CD4-positive, alpha-beta T cell (primary cell): ENCODE results near the gene ANTXR1. TPM values are rescaled to one million over a fixed set of nuclear protein-coding genes. Genes with fewer than 3 reads are reported as not detected.

ENCODE experiments used
- ATAC-seq: fragments of 200-7000 bp; cut with Tn5 transposase; one replicate; pipeline ENCODE4 v1.10.0; 2022; ENCODE audit warnings: mild to moderate bottlenecking; ENCODE audit not compliant: poor library complexity
- CTCF ChIA-PET: fragments of 350-600 bp; sonication (Branson Sonifier 250); formaldehyde crosslinking; loops from one replicate; lab custom pipeline; 2021; ENCODE audit warnings: antibody characterized with exemption, inconsistent platforms; lab: Charles Lee
- POLR2A ChIA-PET: fragments of 350-600 bp; sonication (Branson Sonifier 250); formaldehyde crosslinking; loops from one replicate; lab custom pipeline; 2021; ENCODE audit warnings: antibody characterized with exemption, inconsistent platforms; lab: Charles Lee
- DNase-seq, 14 experiments: peaks; one replicate each; pipeline ENCODE4 v3.0.0-alpha.2; 2013 to 2020; ENCODE audit warnings: mixed read lengths in 2 of 14
- H3K27ac ChIP-seq, 2 donors: one replicate each; pipeline versions ENCODE4 v1.5.1 to v1.7.0; 2013; ENCODE audit warnings: low read length in 2 of 2, low read depth in 1 of 2, mild to moderate bottlenecking in 1 of 2
- H3K27me3 ChIP-seq, 2 experiments: 1 replicate in 1 of 2; 2 replicates in 1 of 2; pipeline versions ENCODE4 v1.6.1 to v1.7.0; 2013; ENCODE audit warnings: low read length in 2 of 2, control low read depth in 1 of 2, mild to moderate bottlenecking in 1 of 2, moderate library complexity in 1 of 2; ENCODE audit not compliant: insufficient read depth in 2 of 2, control insufficient read depth in 1 of 2
- H3K36me3 ChIP-seq: one replicate; pipeline ENCODE4 v1.6.1; 2013; ENCODE audit warnings: low read length, control low read depth; ENCODE audit not compliant: insufficient read depth
- H3K4me1 ChIP-seq: one replicate; pipeline ENCODE4 v1.6.1; 2013; ENCODE audit warnings: low read length, control low read depth; ENCODE audit not compliant: insufficient read depth
- H3K4me3 ChIP-seq: one replicate; pipeline ENCODE4 v1.5.1; 2013; ENCODE audit warnings: mild to moderate bottlenecking, low read length, moderate library complexity
- H3K9me3 ChIP-seq, 2 experiments: 1 replicate in 1 of 2; 2 replicates in 1 of 2; pipeline versions ENCODE4 v1.6.1 to v1.7.0; 2013; ENCODE audit warnings: low read length in 2 of 2, mild to moderate bottlenecking in 2 of 2, control low read depth in 1 of 2, moderate library complexity in 1 of 2; ENCODE audit not compliant: control insufficient read depth in 1 of 2, insufficient read depth in 1 of 2
- H3K27ac Mint-ChIP-seq: one replicate; pipeline ENCODE4 v1.8.0; 2020; ENCODE audit warnings: mixed read lengths
- H3K27me3 Mint-ChIP-seq: one replicate; pipeline ENCODE4 v1.8.0; 2021; ENCODE audit warnings: mixed read lengths
- H3K36me3 Mint-ChIP-seq: one replicate; pipeline ENCODE4 v1.8.0; 2021; ENCODE audit warnings: low read depth, mixed read lengths
- H3K4me1 Mint-ChIP-seq: one replicate; pipeline ENCODE4 v1.8.0; 2021; ENCODE audit warnings: low read depth, mixed read lengths
- H3K4me3 Mint-ChIP-seq: one replicate; pipeline ENCODE4 v1.8.0; 2020; ENCODE audit warnings: mild to moderate bottlenecking, mixed read lengths
- H3K9me3 Mint-ChIP-seq: one replicate; pipeline ENCODE4 v1.8.0; 2020; ENCODE audit warnings: mixed read lengths
- CTCF ChIP-seq: fragments of 200-600 bp; IDR thresholded peaks from one replicate; pipeline ENCODE4 v1.8.0; 2022; ENCODE audit warnings: antibody characterized with exemption, mild to moderate bottlenecking
- intact Hi-C, 2 experiments: fragments of 100-400 bp; cut with DNase I in 1 of 2; cut with micrococcal nuclease in 1 of 2; formaldehyde crosslinking; loops; one replicate each; pipeline versions ENCODE4 v1.15.1 to v1.9.0; 2023 to 2025; cut with DNase I, micrococcal nuclease
- total RNA-seq, 174 experiments: library from RNA in 2 of 174; stranded (reverse) in 2 of 174; gene quantifications; one replicate each; pipeline ENCODE4 v1.2.3 and lab custom pipeline; 2021 to 2026

Gene ANTXR1
- total RNA-seq, 2 experiments from 2014 or later, result not detected

GRCh38 chr2:69060938-69061501, 48.0 kb downstream of the ANTXR1 start:
- Histone ChIP-seq H3K4me1 (no peaks in the 10 kb centered on the region), H3K36me3 (no peaks in the 10 kb centered on the region), H3K4me3 (no peak overlapping the region), H3K9me3 (peaks cover 0 to 4% of the 10 kb centered on the region in 2 experiments), H3K27ac (no peak overlapping the region), H3K27me3 (peaks cover 12 to 29% of the 10 kb centered on the region in 2 experiments)
- Mint-ChIP-seq H3K27ac (no peak overlapping the region), H3K4me1 (no peaks in the 10 kb centered on the region), H3K36me3 (no peaks in the 10 kb centered on the region), H3K9me3 (peaks cover 6% of the 10 kb centered on the region), H3K4me3 (no peak overlapping the region), H3K27me3 (peaks cover 54% of the 10 kb centered on the region)
- no peak for TF ChIP-seq CTCF
- intact Hi-C loops, result no loop called here
- no peak for DNase-seq
- ATAC-seq, result no peak
- CTCF ChIA-PET, result no interaction called here
- POLR2A ChIA-PET, result no interaction called here

- Mint-ChIP-seq H3K27ac (no peak overlapping the region), H3K9me3 (peaks cover 6% of the 10 kb centered on the region), H3K4me1 (no peaks in the 10 kb centered on the region), H3K36me3 (no peaks in the 10 kb centered on the region), H3K27me3 (peaks cover 52% of the 10 kb centered on the region), H3K4me3 (no peak overlapping the region)
- intact Hi-C loops, result no loop called here
- no peak overlapping the region for H3K4me3 ChIP-seq
- H3K4me1 ChIP-seq, result no peaks in the 10 kb centered on the region
- H3K9me3 ChIP-seq, result peaks cover 0 to 4% of the 10 kb centered on the region in 2 experiments
- DNase-seq, result no peak
- H3K27ac ChIP-seq, result no peak overlapping the region
- peaks cover 12 to 29% of the 10 kb centered on the region in 2 experiments for H3K27me3 ChIP-seq
- ChIA-PET POLR2A (no interaction called here), CTCF (no interaction called here)
- no peak for ATAC-seq
- no peak for TF ChIP-seq CTCF
- no peaks in the 10 kb centered on the region for H3K36me3 ChIP-seq
Observed at GRCh38 chr2:69061525-69061924, 48.5 kb downstream of the ANTXR1 start.

GRCh38 chr2:69062307-69062962, 49.5 kb downstream of the ANTXR1 start:
- H3K27me3 ChIP-seq, result peaks cover 12 to 29% of the 10 kb centered on the region in 2 experiments
- no peak overlapping the region for H3K27ac ChIP-seq
- peaks cover 0 to 4% of the 10 kb centered on the region in 2 experiments for H3K9me3 ChIP-seq
- H3K27ac Mint-ChIP-seq, result no peak overlapping the region
- peaks cover 6% of the 10 kb centered on the region for H3K9me3 Mint-ChIP-seq
- no peaks in the 10 kb centered on the region for H3K4me1 Mint-ChIP-seq
- H3K36me3 Mint-ChIP-seq, result no peaks in the 10 kb centered on the region
- H3K4me1 ChIP-seq, result no peaks in the 10 kb centered on the region
- no peak for ATAC-seq
- no peak overlapping the region for H3K4me3 Mint-ChIP-seq
- no peak for DNase-seq
- H3K36me3 ChIP-seq, result no peaks in the 10 kb centered on the region
- ChIA-PET POLR2A (no interaction called here), CTCF (no interaction called here)
- intact Hi-C loops, result no loop called here
- TF ChIP-seq CTCF, result no peak
- H3K4me3 ChIP-seq, result no peak overlapping the region
- H3K27me3 Mint-ChIP-seq, result peaks cover 55% of the 10 kb centered on the region
